ENCODE results near the gene PGS1. TPM values are rescaled to one million over a fixed set of nuclear protein-coding genes. Genes with fewer than 3 reads are reported as not detected.
"Not testable (repeated sequence)": the region's sequence is repeated elsewhere in the genome, so short reads cannot be mapped to it uniquely, and the experiment has no call there.

PGS1 gene
- total RNA-seq: 10 to 100 TPM; 46.5 to 51.0 TPM

- Mint-ChIP-seq H3K4me1 (ENCODE audit: low read depth) (peaks cover 43% of the 10 kb centered on the region), H3K36me3 (ENCODE audit: low read depth) (peaks cover 26% of the 10 kb centered on the region), H3K27me3 (ENCODE audit: low read depth) (peaks cover 6% of the 10 kb centered on the region), H3K27ac (peak within 1 kb of the TSS; percentile 90), H3K4me3 (peak within 1 kb of the TSS; percentile 88), H3K9me3 (ENCODE audit: insufficient read depth) (no peaks in the 10 kb centered on the region)
- DNase-seq (peak; percentile 88), ATAC-seq (peak; percentile 71)
- CTCF ChIA-PET: interaction anchor here (1.0 to 5.9 kb wide), 4 partner anchors 17 to 43 kb away, joined by 3 to 33 read pairs (median 13); partner anchors contain the start of gene SOCS3
- POLR2A ChIA-PET: interaction anchor here (0.7 to 1.7 kb wide), 9 partner anchors 10 to 40 kb away, joined by 3 to 9 read pairs (median 3); partner anchors contain the start of gene SOCS3
These were observed at the start of gene PGS1 for GRCh38 chr17:78378225-78379130. PGS1 (plus strand) TSS chr17:78378649; CDS start chr17:78378666, 17 bp downstream.

GRCh38 chr17:78329263-78330059 is 49.0 kb upstream of the PGS1 start:
- no peak overlapping the region for H3K4me3 Mint-ChIP-seq
- peak; percentile 49 for DNase-seq
- no peaks in the 10 kb centered on the region for H3K9me3 Mint-ChIP-seq (ENCODE audit: insufficient read depth)
- ChIA-PET POLR2A (interaction anchor here (1.4 kb wide), 1 partner anchor 14 kb away, joined by 4 read pairs; no protein-coding TSS in a partner anchor), CTCF (no interaction called here)
- ATAC-seq: peak; percentile 50
- H3K27me3 Mint-ChIP-seq (ENCODE audit: low read depth): peaks cover under 1% of the 10 kb centered on the region
- no peaks in the 10 kb centered on the region for H3K36me3 Mint-ChIP-seq (ENCODE audit: low read depth)
- no peak overlapping the region for H3K27ac Mint-ChIP-seq
- H3K4me1 Mint-ChIP-seq (ENCODE audit: low read depth): peaks cover 31% of the 10 kb centered on the region

- POLR2A ChIA-PET: interaction anchor here (0.7 kb wide), 1 partner anchor 29 kb away, joined by 3 read pairs; the partner anchor contains the start of gene SOCS3
- no peak overlapping the region for H3K27ac Mint-ChIP-seq
- H3K9me3 Mint-ChIP-seq (ENCODE audit: insufficient read depth): no peaks in the 10 kb centered on the region
- H3K27me3 Mint-ChIP-seq (ENCODE audit: low read depth): peaks cover 6% of the 10 kb centered on the region
- H3K36me3 Mint-ChIP-seq (ENCODE audit: low read depth): no peaks in the 10 kb centered on the region
- peaks cover 26% of the 10 kb centered on the region for H3K4me1 Mint-ChIP-seq (ENCODE audit: low read depth)
- H3K4me3 Mint-ChIP-seq: no peak overlapping the region
- ATAC-seq (no peak), DNase-seq (no peak)
- CTCF ChIA-PET: no interaction called here
These were observed 47.8 kb upstream of the PGS1 start for GRCh38 chr17:78330570-78331224.

GRCh38 chr17:78331355-78331754 is 47.1 kb upstream of the PGS1 start:
- H3K4me3 Mint-ChIP-seq; H3K36me3 Mint-ChIP-seq (ENCODE audit: low read depth); H3K9me3 Mint-ChIP-seq (ENCODE audit: insufficient read depth); DNase-seq; CTCF ChIA-PET; H3K27ac Mint-ChIP-seq; H3K27me3 Mint-ChIP-seq (ENCODE audit: low read depth); ATAC-seq: not testable (repeated sequence)
- POLR2A ChIA-PET: interaction anchor here (0.7 kb wide), 1 partner anchor 28 kb away, joined by 3 read pairs; the partner anchor contains the start of gene SOCS3
- peaks cover 26% of the 10 kb centered on the region for H3K4me1 Mint-ChIP-seq (ENCODE audit: low read depth)

- H3K9me3 Mint-ChIP-seq (ENCODE audit: insufficient read depth): no peaks in the 10 kb centered on the region
- peaks cover 26% of the 10 kb centered on the region for H3K4me1 Mint-ChIP-seq (ENCODE audit: low read depth)
- H3K4me3 Mint-ChIP-seq: no peak overlapping the region
- H3K27ac Mint-ChIP-seq: peak overlapping the region; percentile 60
- ATAC-seq: peak; percentile 59
- no peaks in the 10 kb centered on the region for H3K36me3 Mint-ChIP-seq (ENCODE audit: low read depth)
- ChIA-PET POLR2A (no interaction called here), CTCF (no interaction called here)
- no peak for DNase-seq
- H3K27me3 Mint-ChIP-seq (ENCODE audit: low read depth): peaks cover 10% of the 10 kb centered on the region
These were observed 45.5 kb upstream of the PGS1 start for GRCh38 chr17:78332991-78333390.

- ChIA-PET POLR2A (no interaction called here), CTCF (no interaction called here)
- peaks cover 19% of the 10 kb centered on the region for H3K27me3 Mint-ChIP-seq (ENCODE audit: low read depth)
- no peaks in the 10 kb centered on the region for H3K36me3 Mint-ChIP-seq (ENCODE audit: low read depth)
- H3K4me3 Mint-ChIP-seq: no peak overlapping the region
- H3K27ac Mint-ChIP-seq: no peak overlapping the region
- H3K9me3 Mint-ChIP-seq (ENCODE audit: insufficient read depth): no peaks in the 10 kb centered on the region
- H3K4me1 Mint-ChIP-seq (ENCODE audit: low read depth): peaks cover 21% of the 10 kb centered on the region
- ATAC-seq (no peak), DNase-seq (no peak)
These were observed 43.2 kb upstream of the PGS1 start for GRCh38 chr17:78335209-78335608.

GRCh38 chr17:78337244-78338109 is 41.0 kb upstream of the PGS1 start:
- ATAC-seq (no peak), DNase-seq (no peak)
- ChIA-PET POLR2A (no interaction called here), CTCF (no interaction called here)
- Mint-ChIP-seq H3K27me3 (ENCODE audit: low read depth) (peaks cover 26% of the 10 kb centered on the region), H3K9me3 (ENCODE audit: insufficient read depth) (no peaks in the 10 kb centered on the region), H3K4me1 (ENCODE audit: low read depth) (peaks cover 25% of the 10 kb centered on the region), H3K36me3 (ENCODE audit: low read depth) (no peaks in the 10 kb centered on the region), H3K4me3 (no peak overlapping the region), H3K27ac (no peak overlapping the region)

- no peaks in the 10 kb centered on the region for H3K9me3 Mint-ChIP-seq (ENCODE audit: insufficient read depth)
- POLR2A ChIA-PET: no interaction called here
- no peak for ATAC-seq
- no peak overlapping the region for H3K27ac Mint-ChIP-seq
- H3K4me1 Mint-ChIP-seq (ENCODE audit: low read depth): peaks cover 26% of the 10 kb centered on the region
- no peaks in the 10 kb centered on the region for H3K36me3 Mint-ChIP-seq (ENCODE audit: low read depth)
- no peak for DNase-seq
- H3K4me3 Mint-ChIP-seq: no peak overlapping the region
- peaks cover 26% of the 10 kb centered on the region for H3K27me3 Mint-ChIP-seq (ENCODE audit: low read depth)
- CTCF ChIA-PET: interaction anchor here (1.3 to 1.5 kb wide), 2 partner anchors 40 to 50 kb away, joined by 3 read pairs; partner anchors contain the start of gene PGS1
These were observed 39.8 kb upstream of the PGS1 start for GRCh38 chr17:78338486-78339259.

- Mint-ChIP-seq H3K9me3 (ENCODE audit: insufficient read depth) (no peaks in the 10 kb centered on the region), H3K36me3 (ENCODE audit: low read depth) (no peaks in the 10 kb centered on the region), H3K4me1 (ENCODE audit: low read depth) (peaks cover 37% of the 10 kb centered on the region), H3K27ac (no peak overlapping the region), H3K27me3 (ENCODE audit: low read depth) (peaks cover 23% of the 10 kb centered on the region), H3K4me3 (no peak overlapping the region)
- no peak for DNase-seq
- POLR2A ChIA-PET: no interaction called here
- CTCF ChIA-PET: interaction anchor here (1.1 to 1.6 kb wide), 5 partner anchors 16 to 51 kb away, joined by 3 to 6 read pairs (median 3); partner anchors contain the start of gene PGS1
- ATAC-seq: no peak
These were observed 38.1 kb upstream of the PGS1 start for GRCh38 chr17:78340183-78340955.
